Esophagus squamous epithelium (tissue), 5 donors: ENCODE data around the gene TECPR1. TPM values are rescaled to one million over a fixed set of nuclear protein-coding genes. Genes with fewer than 3 reads are reported as not detected.

Experiments used
- DNase-seq: peaks from one replicate; lab custom pipeline; 2025; lab: John Stamatoyannopoulos, UW
- H3K27ac ChIP-seq, 4 donors: fragments of 200-600 bp; sonication (generic); one replicate each; pipeline ENCODE4 v1.5.1; 2016 to 2019; ENCODE audit warnings: mild to moderate bottlenecking in 1 of 4
- H3K27me3 ChIP-seq, 4 donors: fragments of 200-600 bp; sonication (generic); 1 replicate in 3 of 4; 2 replicates in 1 of 4; pipeline versions ENCODE4 v1.5.1 to v1.6.0; 2017 to 2021; ENCODE audit warnings: antibody characterized with exemption in 1 of 4
- H3K36me3 ChIP-seq, 3 donors: fragments of 200-600 bp; sonication (generic); one replicate each; pipeline ENCODE4 v1.5.1; 2016 to 2019
- H3K4me1 ChIP-seq, 3 donors: fragments of 200-600 bp; sonication (generic); one replicate each; pipeline ENCODE4 v1.5.1; 2017 to 2019
- H3K4me3 ChIP-seq, 4 donors: fragments of 200-600 bp; sonication (generic); 1 replicate in 3 of 4; 2 replicates in 1 of 4; pipeline ENCODE4 v1.5.1; 2016 to 2019; ENCODE audit warnings: mild to moderate bottlenecking in 2 of 4, moderate library complexity in 1 of 4
- H3K9me3 ChIP-seq, 3 donors: fragments of 200-600 bp; sonication (generic); one replicate each; pipeline ENCODE4 v1.5.1; 2016 to 2019
- CTCF ChIP-seq, 6 experiments: fragments of 450-650 bp in 4 of 6; fragments of 200-600 bp in 2 of 6; sonication (generic) in 2 of 6; IDR thresholded peaks; one replicate each; pipeline ENCODE4 v1.5.1; 2016 to 2019; ENCODE audit warnings: antibody characterized with exemption in 6 of 6, mild to moderate bottlenecking in 4 of 6, moderate library complexity in 4 of 6
- POLR2A ChIP-seq, 4 donors: fragments of 450-650 bp; IDR thresholded peaks; one replicate each; pipeline ENCODE4 v1.6.1; 2017; ENCODE audit warnings: antibody characterized with exemption in 4 of 4, mild to moderate bottlenecking in 4 of 4, moderate library complexity in 3 of 4
- WGBS, 2 donors: methylation state at CpG; one replicate each; pipeline ENCODE4 v1.1.5; 2018; 5-methylcytosine and 5-hydroxymethylcytosine counted together
- intact Hi-C: fragments of 100-400 bp; cut with DNase I; formaldehyde crosslinking; loops from one replicate; pipeline ENCODE4 v1.15.0; 2022
- total RNA-seq, 4 donors: library from RNA; depleted of rRNA; stranded (reverse); fragments of >200 nt; gene quantifications; one replicate each; pipeline ENCODE4 v1.1.0, GENCODE V29; 2016
- donor health status: DM: yes; HTN: yes; CAD: no.

Gene TECPR1
- total RNA-seq, 4 donors from 2014 or later, result 13.4 to 21.5 (median 19.0) TPM

- Histone ChIP-seq H3K27ac (peak overlapping the region in 1 of 4 donors; percentile 7), H3K4me3 (no peak overlapping the region), H3K36me3 (peaks cover 0 to 51% (median 0%) of the 10 kb centered on the region in 3 donors), H3K4me1 (peaks cover 21 to 56% (median 24%) of the 10 kb centered on the region in 3 donors), H3K27me3 (no peaks in the 10 kb centered on the region), H3K9me3 (no peaks in the 10 kb centered on the region)
- no peak for DNase-seq
- WGBS, 2 donors, result 77 to 86% methylated on average over 11 of the region's 11 CpGs
- intact Hi-C loops, result no loop called here
- TF ChIP-seq POLR2A (IDR thresholded peaks at IDR 0.05), result no peak
- no peak for TF ChIP-seq CTCF (IDR thresholded peaks at IDR 0.05)
These were observed 3.0 kb upstream of the TECPR1 start for GRCh38 chr7:98254951-98255610.

GRCh38 chr7:98254516-98254915 lies 2.5 kb upstream of the TECPR1 start:
- H3K4me3 ChIP-seq, result no peak overlapping the region
- H3K27ac ChIP-seq, result peak overlapping the region in 2 of 4 donors; percentile 7 to 17
- peaks cover 0 to 46% (median 0%) of the 10 kb centered on the region in 3 donors for H3K36me3 ChIP-seq
- H3K4me1 ChIP-seq, result peaks cover 21 to 61% (median 28%) of the 10 kb centered on the region in 3 donors
- H3K27me3 ChIP-seq, result no peaks in the 10 kb centered on the region
- no peaks in the 10 kb centered on the region for H3K9me3 ChIP-seq
- intact Hi-C loops, result no loop called here
- TF ChIP-seq POLR2A (IDR thresholded peaks at IDR 0.05) (no peak), CTCF (IDR thresholded peaks at IDR 0.05) (no peak)
- no peak for DNase-seq
- WGBS, 2 donors, result 62 to 74% methylated on average over 4 of the region's 4 CpGs

- TF ChIP-seq POLR2A (IDR thresholded peaks at IDR 0.05) (no peak), CTCF (IDR thresholded peaks at IDR 0.05) (no peak)
These were observed 508 bp upstream of the TECPR1 start for GRCh38 chr7:98252425-98253054.

DNA sequence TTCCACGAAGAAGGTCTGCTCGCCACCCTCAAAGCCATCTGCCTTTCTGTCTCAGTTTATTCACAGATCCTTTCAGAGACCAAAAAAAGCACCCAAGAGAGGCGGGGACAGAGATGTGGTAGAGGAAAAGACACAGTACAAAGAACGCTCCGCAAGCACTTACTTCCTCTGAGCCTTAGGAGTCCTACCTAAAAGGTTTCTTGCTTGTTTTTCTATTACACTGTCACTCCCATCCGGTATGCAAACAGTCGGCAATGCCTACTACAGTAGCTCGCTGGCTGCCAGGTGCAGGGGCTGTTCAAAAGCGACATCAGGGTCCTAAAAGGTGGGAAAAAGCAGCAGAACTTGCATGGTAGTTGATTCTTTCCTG lies 816 bp downstream of the TECPR1 start:
- Histone ChIP-seq H3K27ac (peak overlapping the region; percentile 91 to 98 (median 94)), H3K36me3 (peaks cover 0 to 31% (median 0%) of the 10 kb centered on the region in 3 donors), H3K4me1 (peaks cover 21 to 85% (median 28%) of the 10 kb centered on the region in 3 donors), H3K4me3 (peak overlapping the region; percentile 74 to 91 (median 88)), H3K27me3 (no peaks in the 10 kb centered on the region), H3K9me3 (no peaks in the 10 kb centered on the region)
- TF ChIP-seq POLR2A (IDR thresholded peaks at IDR 0.05) (no peak), CTCF (IDR thresholded peaks at IDR 0.05) (no peak)
- 11 to 21% methylated on average over 8 to 9 of the region's 9 CpGs for WGBS, 2 donors
- intact Hi-C loops, result no loop called here
- no peak for DNase-seq

More at GRCh38 chr7:98252425-98253054, 508 bp upstream of the TECPR1 start:
- H3K36me3 ChIP-seq, result peaks cover 0 to 39% (median 0%) of the 10 kb centered on the region in 3 donors
- H3K9me3 ChIP-seq, result no peaks in the 10 kb centered on the region
- no peak for DNase-seq
- intact Hi-C loops, result no loop called here
- no peaks in the 10 kb centered on the region for H3K27me3 ChIP-seq
- peak overlapping the region; percentile 74 to 91 (median 88) for H3K4me3 ChIP-seq
- WGBS, 2 donors, result 22 to 51% methylated on average over 14 of the region's 32 CpGs
- peak overlapping the region; percentile 91 to 98 (median 94) for H3K27ac ChIP-seq
- H3K4me1 ChIP-seq, result peaks cover 21 to 78% (median 28%) of the 10 kb centered on the region in 3 donors

- intact Hi-C loops, result no loop called here
- Histone ChIP-seq H3K9me3 (no peaks in the 10 kb centered on the region), H3K36me3 (peaks cover 0 to 29% (median 0%) of the 10 kb centered on the region in 3 donors), H3K27me3 (no peaks in the 10 kb centered on the region), H3K4me3 (peak overlapping the region; percentile 74 to 91 (median 88)), H3K4me1 (peaks cover 21 to 84% (median 28%) of the 10 kb centered on the region in 3 donors), H3K27ac (peak overlapping the region; percentile 91 to 98 (median 94))
- TF ChIP-seq POLR2A (IDR thresholded peaks at IDR 0.05) (no peak), CTCF (IDR thresholded peaks at IDR 0.05) (no peak)
- 56 to 65% methylated on average over 3 of the region's 3 CpGs for WGBS, 2 donors
- DNase-seq, result no peak
These were observed 1.2 kb downstream of the TECPR1 start for GRCh38 chr7:98250789-98251188.
